OCI-LY1 (cell line): Measurements from ENCODE around the gene SKOR2.

Experiments
- H2AFZ ChIP-seq: fragments of 200-600 bp; sonication (generic), shearing (Covaris generic); 2 replicates; pipeline ENCODE4 v1.6.0; 2014; ENCODE audit warnings: antibody characterized with exemption, mild to moderate bottlenecking, low read length
- H3F3A ChIP-seq: fragments of 200-600 bp; sonication (generic), shearing (Covaris generic); 2 replicates; pipeline ENCODE4 v1.6.0; 2014; ENCODE audit warnings: mild to moderate bottlenecking, antibody characterized with exemption, low read length, moderate library complexity; ENCODE audit not compliant: insufficient read depth
- H3K27ac ChIP-seq: fragments of 200-600 bp; sonication (generic); 2 replicates; pipeline ENCODE4 v1.5.1; 2014; ENCODE audit warnings: low read length, mixed run types, mild to moderate bottlenecking, low read depth; ENCODE audit not compliant: poor library complexity, severe bottlenecking
- H3K27me3 ChIP-seq: fragments of 200-600 bp; sonication (generic); 2 replicates; pipeline ENCODE4 v1.6.0; 2014; ENCODE audit warnings: antibody characterized with exemption, mild to moderate bottlenecking, low read length, moderate library complexity; ENCODE audit not compliant: insufficient read depth
- H3K36me3 ChIP-seq: fragments of 200-600 bp; sonication (generic); 2 replicates; pipeline ENCODE4 v1.6.1; 2014; ENCODE audit warnings: mild to moderate bottlenecking, antibody characterized with exemption, low read length, moderate library complexity, mixed read lengths; ENCODE audit not compliant: insufficient read depth
- H3K4me1 ChIP-seq: fragments of 200-600 bp; sonication (generic); 2 replicates; pipeline ENCODE4 v1.5.1; 2014; ENCODE audit warnings: mild to moderate bottlenecking, low read length, moderate library complexity; ENCODE audit not compliant: insufficient read depth, severe bottlenecking
- H3K4me2 ChIP-seq: fragments of 200-600 bp; sonication (generic), shearing (Covaris generic); 2 replicates; pipeline ENCODE4 v1.6.1; 2014; ENCODE audit warnings: low read length
- H3K4me3 ChIP-seq: fragments of 200-600 bp; sonication (generic); 2 replicates; pipeline ENCODE4 v1.5.1; 2014; ENCODE audit warnings: low read length, low read depth, mild to moderate bottlenecking, mixed read lengths; ENCODE audit not compliant: poor library complexity, severe bottlenecking
- H3K79me2 ChIP-seq: fragments of 200-600 bp; shearing (Covaris generic); 2 replicates; pipeline ENCODE4 v1.6.1; 2016; ENCODE audit warnings: mixed run types, low read length, mixed read lengths; ENCODE audit not compliant: insufficient read depth
- H3K9ac ChIP-seq: fragments of 200-600 bp; sonication (generic), shearing (Covaris generic); 2 replicates; pipeline ENCODE4 v1.6.1; 2014; ENCODE audit warnings: mild to moderate bottlenecking, low read length, mixed read lengths
- H3K9me2 ChIP-seq: fragments of 200-600 bp; sonication (generic), shearing (Covaris generic); 2 replicates; pipeline ENCODE4 v1.6.1; 2014; ENCODE audit warnings: low read depth, mild to moderate bottlenecking, low read length, mixed read lengths
- H3K9me3 ChIP-seq: fragments of 200-600 bp; shearing (Covaris generic); 2 replicates; pipeline ENCODE4 v1.6.1; 2014; ENCODE audit warnings: low read length, mixed read lengths
- H4K20me1 ChIP-seq: fragments of 200-600 bp; sonication (generic), shearing (Covaris generic); 2 replicates; pipeline ENCODE4 v1.6.0; 2016; ENCODE audit warnings: mild to moderate bottlenecking, low read length; ENCODE audit not compliant: insufficient read depth
- EZH2 ChIP-seq: fragments of 200-600 bp; sonication (generic), shearing (Covaris generic); IDR thresholded peaks from 2 replicates; pipeline ENCODE4 v1.8.0; 2017; ENCODE audit warnings: borderline replicate concordance, mixed run types, mild to moderate bottlenecking, antibody characterized with exemption, low read length, moderate library complexity, mixed read lengths
- TF ChIP-seq, protein P1 (sequence below): fragments of 200-600 bp; sonication (generic), shearing (Covaris generic); IDR thresholded peaks from 2 replicates; pipeline ENCODE4 v1.5.1; 2017; ENCODE audit warnings: mild to moderate bottlenecking, antibody characterized with exemption, low read length, moderate library complexity, mixed read lengths

The SKOR2 gene, protein sequence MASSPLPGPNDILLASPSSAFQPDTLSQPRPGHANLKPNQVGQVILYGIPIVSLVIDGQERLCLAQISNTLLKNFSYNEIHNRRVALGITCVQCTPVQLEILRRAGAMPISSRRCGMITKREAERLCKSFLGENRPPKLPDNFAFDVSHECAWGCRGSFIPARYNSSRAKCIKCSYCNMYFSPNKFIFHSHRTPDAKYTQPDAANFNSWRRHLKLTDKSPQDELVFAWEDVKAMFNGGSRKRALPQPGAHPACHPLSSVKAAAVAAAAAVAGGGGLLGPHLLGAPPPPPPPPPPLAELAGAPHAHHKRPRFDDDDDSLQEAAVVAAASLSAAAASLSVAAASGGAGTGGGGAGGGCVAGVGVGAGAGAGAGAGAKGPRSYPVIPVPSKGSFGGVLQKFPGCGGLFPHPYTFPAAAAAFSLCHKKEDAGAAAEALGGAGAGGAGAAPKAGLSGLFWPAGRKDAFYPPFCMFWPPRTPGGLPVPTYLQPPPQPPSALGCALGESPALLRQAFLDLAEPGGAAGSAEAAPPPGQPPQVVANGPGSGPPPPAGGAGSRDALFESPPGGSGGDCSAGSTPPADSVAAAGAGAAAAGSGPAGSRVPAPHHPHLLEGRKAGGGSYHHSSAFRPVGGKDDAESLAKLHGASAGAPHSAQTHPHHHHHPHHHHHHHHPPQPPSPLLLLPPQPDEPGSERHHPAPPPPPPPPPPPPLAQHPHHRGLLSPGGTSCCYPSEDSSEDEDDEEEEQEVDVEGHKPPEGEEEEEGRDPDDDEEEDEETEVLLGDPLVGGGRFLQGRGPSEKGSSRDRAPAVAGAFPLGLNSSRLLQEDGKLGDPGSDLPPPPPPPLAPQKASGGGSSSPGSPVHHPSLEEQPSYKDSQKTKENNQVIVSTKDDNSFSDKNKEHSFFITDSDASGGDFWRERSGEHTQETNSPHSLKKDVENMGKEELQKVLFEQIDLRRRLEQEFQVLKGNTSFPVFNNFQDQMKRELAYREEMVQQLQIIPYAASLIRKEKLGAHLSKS

GRCh38 chr18:47251289-47252120, at the start of gene SKOR2:
SKOR2 (minus strand) TSS chr18:47251660; CDS start chr18:47249183, 2,477 bp downstream.
- H3K27me3 ChIP-seq = no peaks in the 10 kb centered on the region
- no peaks in the 10 kb centered on the region for H4K20me1 ChIP-seq
- TF ChIP-seq, protein P1, sequence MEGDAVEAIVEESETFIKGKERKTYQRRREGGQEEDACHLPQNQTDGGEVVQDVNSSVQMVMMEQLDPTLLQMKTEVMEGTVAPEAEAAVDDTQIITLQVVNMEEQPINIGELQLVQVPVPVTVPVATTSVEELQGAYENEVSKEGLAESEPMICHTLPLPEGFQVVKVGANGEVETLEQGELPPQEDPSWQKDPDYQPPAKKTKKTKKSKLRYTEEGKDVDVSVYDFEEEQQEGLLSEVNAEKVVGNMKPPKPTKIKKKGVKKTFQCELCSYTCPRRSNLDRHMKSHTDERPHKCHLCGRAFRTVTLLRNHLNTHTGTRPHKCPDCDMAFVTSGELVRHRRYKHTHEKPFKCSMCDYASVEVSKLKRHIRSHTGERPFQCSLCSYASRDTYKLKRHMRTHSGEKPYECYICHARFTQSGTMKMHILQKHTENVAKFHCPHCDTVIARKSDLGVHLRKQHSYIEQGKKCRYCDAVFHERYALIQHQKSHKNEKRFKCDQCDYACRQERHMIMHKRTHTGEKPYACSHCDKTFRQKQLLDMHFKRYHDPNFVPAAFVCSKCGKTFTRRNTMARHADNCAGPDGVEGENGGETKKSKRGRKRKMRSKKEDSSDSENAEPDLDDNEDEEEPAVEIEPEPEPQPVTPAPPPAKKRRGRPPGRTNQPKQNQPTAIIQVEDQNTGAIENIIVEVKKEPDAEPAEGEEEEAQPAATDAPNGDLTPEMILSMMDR = no peak
- TF ChIP-seq EZH2 = no peak
- no peaks in the 10 kb centered on the region for H3K9me2 ChIP-seq
- H3K9me3 ChIP-seq = no peaks in the 10 kb centered on the region
- no peak within 1 kb of the TSS for H2AFZ ChIP-seq
- H3K36me3 ChIP-seq = no peaks in the 10 kb centered on the region
- H3K4me3 ChIP-seq = no peak within 1 kb of the TSS
- no peak within 1 kb of the TSS for H3K27ac ChIP-seq
- no peaks in the 10 kb centered on the region for H3K79me2 ChIP-seq
- H3K9ac ChIP-seq = no peak within 1 kb of the TSS
- no peaks in the 10 kb centered on the region for H3K4me1 ChIP-seq
- no peak within 1 kb of the TSS for H3K4me2 ChIP-seq
- no peaks in the 10 kb centered on the region for H3F3A ChIP-seq

DNA sequence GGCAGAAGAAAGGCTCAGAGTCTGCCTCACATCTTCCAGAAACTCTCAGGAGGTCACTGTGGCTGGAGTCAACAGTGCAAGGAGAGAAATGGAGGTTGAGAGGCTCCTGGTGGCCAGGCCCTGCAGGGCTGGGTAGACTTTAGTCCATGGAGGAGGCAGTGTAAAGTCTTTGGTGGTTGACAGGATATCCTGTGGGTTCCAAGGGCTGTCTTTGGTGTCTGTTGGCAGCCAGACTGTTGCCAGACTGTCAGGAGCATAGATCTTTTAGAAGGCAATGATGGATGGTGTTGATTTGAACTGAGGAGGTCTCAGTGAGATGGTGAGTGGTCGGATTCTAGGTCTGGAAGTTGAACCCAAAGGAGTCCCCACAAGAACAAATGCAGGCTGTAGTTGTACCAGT, 45.0 kb upstream of the SKOR2 start:
- no peak overlapping the region for H3K4me2 ChIP-seq
- no peak for TF ChIP-seq EZH2
- TF ChIP-seq, protein P1 = no peak

GRCh38 chr18:47294801-47295200, 43.3 kb upstream of the SKOR2 start:
- H3K27me3 ChIP-seq = no peaks in the 10 kb centered on the region
- H3K4me2 ChIP-seq = no peak overlapping the region
- TF ChIP-seq EZH2 = no peak
- TF ChIP-seq, protein P1 = no peak
- H3K4me3 ChIP-seq = no peak overlapping the region
- H3K9me2 ChIP-seq = no peaks in the 10 kb centered on the region
- H3K9me3 ChIP-seq = no peaks in the 10 kb centered on the region
- H3K79me2 ChIP-seq = no peaks in the 10 kb centered on the region
- no peaks in the 10 kb centered on the region for H3F3A ChIP-seq
- H3K4me1 ChIP-seq = no peaks in the 10 kb centered on the region
- no peak overlapping the region for H3K27ac ChIP-seq
- no peaks in the 10 kb centered on the region for H3K36me3 ChIP-seq
- H4K20me1 ChIP-seq = no peaks in the 10 kb centered on the region
- no peak overlapping the region for H3K9ac ChIP-seq
- H2AFZ ChIP-seq = no peak overlapping the region

More for the DNA sequence above, 45.0 kb upstream of the SKOR2 start:
- Histone ChIP-seq H3K9me2 (no peaks in the 10 kb centered on the region), H3K79me2 (no peaks in the 10 kb centered on the region), H3K4me1 (no peaks in the 10 kb centered on the region), H2AFZ (no peak overlapping the region), H3K36me3 (no peaks in the 10 kb centered on the region), H3F3A (no peaks in the 10 kb centered on the region), H4K20me1 (no peaks in the 10 kb centered on the region), H3K27ac (no peak overlapping the region), H3K9ac (no peak overlapping the region), H3K9me3 (no peaks in the 10 kb centered on the region), H3K4me3 (no peak overlapping the region), H3K27me3 (no peaks in the 10 kb centered on the region)
